Measurements from ENCODE around the gene MACROD2. TPM values are rescaled to one million over a fixed set of nuclear protein-coding genes. Genes with fewer than 3 reads are reported as not detected.

MACROD2 gene
- total and polyA plus RNA-seq, 2 donors (not counting 1 experiment from before 2014, with no cell fraction given) = 5.3 to 6.7 TPM

GRCh38 chr20:14064333-14064732 lies 69.0 kb downstream of the MACROD2 start:
- Histone ChIP-seq H4K20me1 (ENCODE audit: control insufficient read depth, insufficient read depth, low read length, poor library complexity, severe bottlenecking) (no peaks in the 10 kb centered on the region), H2AFZ (ENCODE audit: insufficient read depth, low read depth, low read length, poor library complexity, severe bottlenecking) (no peak overlapping the region), H3K36me3 (replicated peaks in 1 of 2; ENCODE audit: control extremely low read depth in 1 of 2, control insufficient read depth in 1 of 2, extremely low read depth in 1 of 2, insufficient read depth in 2 of 2, low read length in 1 of 2) (no peaks in the 10 kb centered on the region), H3K27me3 (replicated peaks in 1 of 4; ENCODE audit: control extremely low read depth in 1 of 4, control insufficient read depth in 3 of 4, insufficient read depth in 4 of 4, low read length in 3 of 4) (no peaks in the 10 kb centered on the region), H3K4me3 (ENCODE audit: control extremely low read depth in 1 of 5, extremely low read depth in 1 of 5, insufficient read depth in 1 of 5, low read depth in 2 of 5, low read length in 4 of 5) (no peak overlapping the region), H3K79me2 (ENCODE audit: control insufficient read depth, insufficient read depth, low read length) (no peaks in the 10 kb centered on the region), H3K4me1 (ENCODE audit: control insufficient read depth in 2 of 2, insufficient read depth in 2 of 2, low read length in 2 of 2) (no peaks in the 10 kb centered on the region), H3K4me2 (replicated peaks; ENCODE audit: low read depth, low read length, poor library complexity, severe bottlenecking) (no peak overlapping the region), H3K27ac (ENCODE audit: low read length in 2 of 2) (no peak overlapping the region), H3K9ac (ENCODE audit: low read length) (no peak overlapping the region), H3K9me3 (ENCODE audit: control extremely low read depth in 1 of 3, control insufficient read depth in 2 of 3, insufficient read depth in 1 of 3, low read length in 2 of 3) (no peaks in the 10 kb centered on the region)
- 89% methylated on average over 1 of the region's 3 CpGs for WGBS (ENCODE audit: insufficient coverage)
- Mint-ChIP-seq H3K4me1 (no peaks in the 10 kb centered on the region), H3K9me3 (ENCODE audit: insufficient read depth) (no peaks in the 10 kb centered on the region), H3K27me3 (peaks cover 6% of the 10 kb centered on the region), H3K27ac (no peak overlapping the region), H3K4me3 (no peak overlapping the region)
- no peak for TF ChIP-seq EZH2 (IDR thresholded peaks at IDR 0.05; ENCODE audit: borderline replicate concordance, insufficient read depth, low read depth, low read length, poor library complexity, severe bottlenecking)
- no peak for TF ChIP-seq CTCF (IDR thresholded peaks at IDR 0.05)
- DNase-seq = no peak
- intact Hi-C loops (cut with micrococcal nuclease) = no loop called here
- ChIA-PET CTCF (no interaction called here), POLR2A (no interaction called here)
- ATAC-seq (ENCODE audit: low read depth) = no peak

DNA sequence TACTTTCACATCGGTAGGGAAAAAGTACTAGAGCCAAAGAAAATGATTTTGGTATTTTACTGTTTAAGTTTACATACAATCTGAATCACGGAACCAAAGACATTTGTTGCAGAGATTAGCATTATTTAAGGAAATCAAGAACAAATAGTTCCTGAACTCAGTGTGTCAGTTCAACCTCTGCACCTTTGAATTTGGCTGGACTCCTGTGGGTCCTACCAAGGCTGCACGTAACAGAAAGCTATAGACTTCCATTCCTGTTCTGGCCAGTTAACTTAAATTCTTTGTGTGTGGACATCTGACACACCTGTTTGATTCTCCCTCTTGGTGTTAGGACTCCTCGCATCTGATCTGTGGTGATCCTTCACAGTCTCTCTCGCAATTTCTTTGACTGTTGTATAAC lies 69.6 kb downstream of the MACROD2 start:
- ChIA-PET CTCF (no interaction called here), POLR2A (no interaction called here)
- Mint-ChIP-seq H3K4me1 (no peaks in the 10 kb centered on the region), H3K27ac (no peak overlapping the region), H3K4me3 (no peak overlapping the region), H3K27me3 (peaks cover 6% of the 10 kb centered on the region), H3K9me3 (ENCODE audit: insufficient read depth) (no peaks in the 10 kb centered on the region)
- DNase-seq = no peak
- H3K79me2 ChIP-seq (ENCODE audit: control insufficient read depth, insufficient read depth, low read length) = no peaks in the 10 kb centered on the region
- H3K27ac ChIP-seq (ENCODE audit: low read length in 2 of 2) = no peak overlapping the region
- H3K27me3 ChIP-seq (replicated peaks in 1 of 4; ENCODE audit: control extremely low read depth in 1 of 4, control insufficient read depth in 3 of 4, insufficient read depth in 4 of 4, low read length in 3 of 4) = no peaks in the 10 kb centered on the region
- ATAC-seq (ENCODE audit: low read depth) = no peak
- 100% methylated on average over 2 of the region's 5 CpGs for WGBS (ENCODE audit: insufficient coverage)
- H3K4me3 ChIP-seq (ENCODE audit: control extremely low read depth in 1 of 5, extremely low read depth in 1 of 5, insufficient read depth in 1 of 5, low read depth in 2 of 5, low read length in 4 of 5) = no peak overlapping the region
- no peaks in the 10 kb centered on the region for H3K36me3 ChIP-seq (replicated peaks in 1 of 2; ENCODE audit: control extremely low read depth in 1 of 2, control insufficient read depth in 1 of 2, extremely low read depth in 1 of 2, insufficient read depth in 2 of 2, low read length in 1 of 2)
- intact Hi-C loops (cut with micrococcal nuclease) = no loop called here
- no peaks in the 10 kb centered on the region for H4K20me1 ChIP-seq (ENCODE audit: control insufficient read depth, insufficient read depth, low read length, poor library complexity, severe bottlenecking)
- no peaks in the 10 kb centered on the region for H3K9me3 ChIP-seq (ENCODE audit: control extremely low read depth in 1 of 3, control insufficient read depth in 2 of 3, insufficient read depth in 1 of 3, low read length in 2 of 3)
- H3K4me2 ChIP-seq (replicated peaks; ENCODE audit: low read depth, low read length, poor library complexity, severe bottlenecking) = no peak overlapping the region
- no peak for TF ChIP-seq CTCF (IDR thresholded peaks at IDR 0.05)
- TF ChIP-seq EZH2 (IDR thresholded peaks at IDR 0.05; ENCODE audit: borderline replicate concordance, insufficient read depth, low read depth, low read length, poor library complexity, severe bottlenecking) = no peak
- H3K4me1 ChIP-seq (ENCODE audit: control insufficient read depth in 2 of 2, insufficient read depth in 2 of 2, low read length in 2 of 2) = no peaks in the 10 kb centered on the region
- H3K9ac ChIP-seq (ENCODE audit: low read length) = no peak overlapping the region
- no peak overlapping the region for H2AFZ ChIP-seq (ENCODE audit: insufficient read depth, low read depth, low read length, poor library complexity, severe bottlenecking)
